K562 (cell line): ENCODE results near the gene CDYL. TPM values are rescaled to one million over a fixed set of nuclear protein-coding genes. Genes with fewer than 3 reads are reported as not detected.

ENCODE experiments used
- CHD7 ChIP-seq: fragments of 200-600 bp; sonication (generic); IDR thresholded peaks from one replicate; pipeline ENCODE4 v1.6.1; 2012; ENCODE audit warnings: mild to moderate bottlenecking, low read depth, low read length, inconsistent platforms
- CREB1 ChIP-seq, 2 experiments: sonication (generic) in 1 of 2; formaldehyde crosslinking in 1 of 2; IDR thresholded peaks; 2 replicates each; pipeline versions ENCODE4 v1.6.1 to v1.8.0; 2012 to 2022; ENCODE audit warnings: inconsistent platforms in 1 of 2, mild to moderate bottlenecking in 1 of 2, missing genetic modification reagents in 1 of 2, moderate library complexity in 1 of 2
- EWSR1 ChIP-seq: fragments of 450-650 bp; IDR thresholded peaks from 2 replicates; pipeline ENCODE4 v1.6.1; 2018; ENCODE audit warnings: borderline replicate concordance, mild to moderate bottlenecking, low read depth, moderate library complexity; ENCODE audit not compliant: partially characterized antibody
- HMG20A ChIP-seq: fragments of 450-650 bp; formaldehyde crosslinking; conservative IDR thresholded peaks from 2 replicates; pipeline ENCODE4 v1.4.0; 2020; ENCODE audit warnings: mild to moderate bottlenecking, mixed read lengths
- IRF1 ChIP-seq: sonication (generic); formaldehyde crosslinking; IDR thresholded peaks from 2 replicates; pipeline ENCODE4 v1.8.0; 2022; ENCODE audit warnings: missing genetic modification reagents, mild to moderate bottlenecking, borderline replicate concordance
- LEF1 ChIP-seq: fragments of 450-650 bp; IDR thresholded peaks from 2 replicates; pipeline ENCODE4 v1.6.1; 2016; ENCODE audit warnings: mild to moderate bottlenecking
- PKNOX1 ChIP-seq: fragments of 450-650 bp; IDR thresholded peaks from 2 replicates; pipeline ENCODE4 v1.6.1; 2016
- POLR3A ChIP-seq: IDR thresholded peaks from 2 replicates; pipeline ENCODE4 v1.6.1; 2011; ENCODE audit warnings: borderline replicate concordance, mild to moderate bottlenecking, moderate library complexity; ENCODE audit not compliant: insufficient read length, insufficient read depth; ENCODE audit errors: extremely low read depth
- THAP12 ChIP-seq: fragments of 250-450 bp; sonication (Bioruptor Pico); IDR thresholded peaks from 2 replicates; pipeline ENCODE4 v1.9.0; 2021; ENCODE audit warnings: mild to moderate bottlenecking, inconsistent platforms
- polyA plus RNA-seq, 8 experiments: library from polyadenylated mRNA; depleted of rRNA in 4 of 8; stranded (reverse) in 5 of 8; unstranded in 3 of 8; fragments of >200 nt; fragmentation: Nextera tagmentation in 2 of 8; fragmentation: Illumina TruSeq in 1 of 8; extraction: Ambion mirVana in 2 of 8; extraction: Trizol in 1 of 8; gene quantifications; 2 replicates each; pipeline versions ENCODE4 v1.2.1 to v1.2.3, GENCODE V29; 2011 to 2014; ENCODE audit warnings: inconsistent platforms in 1 of 8, missing spikeins in 1 of 8
- total RNA-seq, 7 experiments: library from RNA; depleted of rRNA in 6 of 7; stranded (reverse); fragments of >200 nt in 6 of 7; fragmentation: Illumina TruSeq in 2 of 7; extraction: Trizol in 2 of 7; gene quantifications; 2 replicates each; pipeline versions ENCODE4 v1.2.1 to v1.2.3, GENCODE V29; 2011 to 2021; ENCODE audit warnings: low replicate concordance in 1 of 7

The CDYL gene
- total and polyA plus RNA-seq, 9 of the 15 experiments (the other 6 are each of a cell fraction or from before 2014, with no cell fraction given): 8.1 to 45.8 (median 40.8) TPM

- no peak for TF ChIP-seq CHD7
- peak; percentile 86 for TF ChIP-seq PKNOX1
- TF ChIP-seq CREB1 (IDR thresholded peaks at IDR 0.05): peak; percentile 50; the same call in 1 of the 2 replicates
- peak; percentile 66; the same call in 1 of the 2 replicates for TF ChIP-seq CREB1 (CRISPR knock-in tag; IDR thresholded peaks at IDR 0.05)
- no peak for TF ChIP-seq POLR3A
- TF ChIP-seq LEF1: peak; percentile 53; the same call in 1 of the 2 replicates
- no peak for TF ChIP-seq EWSR1
- TF ChIP-seq IRF1 (CRISPR knock-in tag): no peak
- no peak for TF ChIP-seq THAP12 (CRISPR knock-in tag)
- no peak for TF ChIP-seq HMG20A (CRISPR knock-in tag)
- TF ChIP-seq, all 486 proteins: peak for 121
Measured at GRCh38 chr6:4941782-4942672, 165.8 kb downstream of the CDYL start (continued).
